HEK293 (cell line): Measurements from ENCODE around the gene SERINC3.

Source experiments
- BCL11A ChIP-seq: fragments of 450-650 bp; formaldehyde crosslinking; IDR thresholded peaks from 2 replicates; pipeline ENCODE4 v1.5.1; 2016; ENCODE audit warnings: low read depth, missing biosample characterization, missing genetic modification characterization
- BCL6B ChIP-seq: fragments of 450-650 bp; formaldehyde crosslinking; IDR thresholded peaks from 2 replicates; pipeline ENCODE4 v1.5.1; 2017; ENCODE audit warnings: missing biosample characterization, missing genetic modification characterization
- FEZF1 ChIP-seq: fragments of 450-650 bp; formaldehyde crosslinking; IDR thresholded peaks from 2 replicates; pipeline ENCODE4 v1.5.1; 2016; ENCODE audit warnings: missing biosample characterization, missing genetic modification characterization
- GLIS2 ChIP-seq: fragments of 450-650 bp; formaldehyde crosslinking; IDR thresholded peaks from 2 replicates; pipeline ENCODE4 v1.5.1; 2016; ENCODE audit warnings: missing biosample characterization, missing genetic modification characterization
- OSR2 ChIP-seq: fragments of 450-650 bp; formaldehyde crosslinking; IDR thresholded peaks from 2 replicates; pipeline ENCODE4 v1.5.1; 2016; ENCODE audit warnings: missing biosample characterization, missing genetic modification characterization
- PRDM1 ChIP-seq: fragments of 450-650 bp; formaldehyde crosslinking; IDR thresholded peaks from 2 replicates; pipeline ENCODE4; 2016; ENCODE audit warnings: missing biosample characterization, missing genetic modification characterization
- SP7 ChIP-seq: fragments of 450-650 bp; formaldehyde crosslinking; IDR thresholded peaks from 2 replicates; pipeline ENCODE4 v1.5.1; 2016; ENCODE audit warnings: missing biosample characterization, missing genetic modification characterization
- ZBTB17 ChIP-seq: fragments of 450-650 bp; formaldehyde crosslinking; IDR thresholded peaks from 2 replicates; pipeline ENCODE4 v1.5.1; 2016; ENCODE audit warnings: missing biosample characterization, missing genetic modification characterization
- ZNF157 ChIP-seq: fragments of 450-650 bp; formaldehyde crosslinking; IDR thresholded peaks from 2 replicates; pipeline ENCODE4 v1.5.1; 2016; ENCODE audit warnings: missing biosample characterization, missing genetic modification characterization
- ZNF169 ChIP-seq: fragments of 450-650 bp; formaldehyde crosslinking; IDR thresholded peaks from 2 replicates; pipeline ENCODE4 v1.5.1; 2016; ENCODE audit warnings: missing biosample characterization, missing genetic modification characterization
- ZNF221 ChIP-seq: fragments of 450-650 bp; formaldehyde crosslinking; IDR thresholded peaks from 2 replicates; pipeline ENCODE4 v1.5.1; 2017; ENCODE audit warnings: missing biosample characterization, missing genetic modification characterization, borderline replicate concordance
- ZNF266 ChIP-seq: fragments of 450-650 bp; formaldehyde crosslinking; IDR thresholded peaks from 2 replicates; pipeline ENCODE4 v1.5.1; 2016; ENCODE audit warnings: missing biosample characterization, missing genetic modification characterization, low read depth
- ZNF311 ChIP-seq: fragments of 450-650 bp; formaldehyde crosslinking; IDR thresholded peaks from 2 replicates; pipeline ENCODE4 v1.5.1; 2017; ENCODE audit warnings: missing biosample characterization, missing genetic modification characterization, borderline replicate concordance
- ZNF366 ChIP-seq: fragments of 450-650 bp; formaldehyde crosslinking; conservative IDR thresholded peaks from 2 replicates; pipeline ENCODE4 v1.5.1; 2016; ENCODE audit warnings: missing biosample characterization, missing genetic modification characterization
- ZNF37A ChIP-seq: fragments of 450-650 bp; IDR thresholded peaks from 2 replicates; pipeline ENCODE4 v1.5.1; 2018; ENCODE audit warnings: missing biosample characterization, missing genetic modification characterization
- ZNF488 ChIP-seq: fragments of 450-650 bp; formaldehyde crosslinking; IDR thresholded peaks from 2 replicates; pipeline ENCODE4 v1.5.1; 2016; ENCODE audit warnings: missing biosample characterization, missing genetic modification characterization
- ZNF544 ChIP-seq: fragments of 450-650 bp; formaldehyde crosslinking; IDR thresholded peaks from 2 replicates; pipeline ENCODE4 v1.5.0; 2017; ENCODE audit warnings: missing biosample characterization, missing genetic modification characterization
- ZNF558 ChIP-seq: fragments of 450-650 bp; formaldehyde crosslinking; IDR thresholded peaks from 2 replicates; pipeline ENCODE4 v1.5.1; 2016; ENCODE audit warnings: missing biosample characterization, missing genetic modification characterization
- ZNF664 ChIP-seq: fragments of 450-650 bp; formaldehyde crosslinking; IDR thresholded peaks from 2 replicates; pipeline ENCODE4 v1.5.1; 2016; ENCODE audit warnings: missing biosample characterization, missing genetic modification characterization
- ZNF830 ChIP-seq: fragments of 450-650 bp; IDR thresholded peaks from 2 replicates; pipeline ENCODE4 v1.5.0; 2018; ENCODE audit warnings: missing biosample characterization, missing genetic modification characterization, low read depth, mild to moderate bottlenecking, moderate library complexity
- ZSCAN16 ChIP-seq: fragments of 450-650 bp; formaldehyde crosslinking; IDR thresholded peaks from 2 replicates; pipeline ENCODE4 v1.5.1; 2016; ENCODE audit warnings: missing biosample characterization, missing genetic modification characterization
- ZSCAN23 ChIP-seq: fragments of 450-650 bp; formaldehyde crosslinking; IDR thresholded peaks from 2 replicates; pipeline ENCODE4 v1.5.1; 2016; ENCODE audit warnings: missing biosample characterization, missing genetic modification characterization
- TF ChIP-seq, protein P1 (sequence below): fragments of 450-650 bp; formaldehyde crosslinking; IDR thresholded peaks from 2 replicates; pipeline ENCODE4 v1.5.1; 2017; ENCODE audit warnings: missing biosample characterization, missing genetic modification characterization
- TF ChIP-seq, protein P2 (sequence below): IDR thresholded peaks from 2 replicates; pipeline ENCODE4 v1.6.1; 2011; ENCODE audit warnings: mild to moderate bottlenecking, low read depth, low read length, borderline replicate concordance
- TF ChIP-seq, protein P3 (sequence below): fragments of 450-650 bp; formaldehyde crosslinking; conservative IDR thresholded peaks from 2 replicates; pipeline ENCODE4 v1.5.1; 2016; ENCODE audit warnings: low read depth, missing biosample characterization, missing genetic modification characterization
- TF ChIP-seq, protein P4 (sequence below): fragments of 450-650 bp; formaldehyde crosslinking; IDR thresholded peaks from 2 replicates; pipeline ENCODE4 v1.5.1; 2016; ENCODE audit warnings: missing biosample characterization, missing genetic modification characterization

SERINC3 gene

GRCh38 chr20:44552950-44553908, 31.4 kb upstream of the SERINC3 start (continued):
- no peak for TF ChIP-seq ZNF488 (tag by site-specific recombination)
- TF ChIP-seq ZNF221 (tag by site-specific recombination): no peak
- TF ChIP-seq ZSCAN16 (tag by site-specific recombination): no peak
- TF ChIP-seq, protein P1, sequence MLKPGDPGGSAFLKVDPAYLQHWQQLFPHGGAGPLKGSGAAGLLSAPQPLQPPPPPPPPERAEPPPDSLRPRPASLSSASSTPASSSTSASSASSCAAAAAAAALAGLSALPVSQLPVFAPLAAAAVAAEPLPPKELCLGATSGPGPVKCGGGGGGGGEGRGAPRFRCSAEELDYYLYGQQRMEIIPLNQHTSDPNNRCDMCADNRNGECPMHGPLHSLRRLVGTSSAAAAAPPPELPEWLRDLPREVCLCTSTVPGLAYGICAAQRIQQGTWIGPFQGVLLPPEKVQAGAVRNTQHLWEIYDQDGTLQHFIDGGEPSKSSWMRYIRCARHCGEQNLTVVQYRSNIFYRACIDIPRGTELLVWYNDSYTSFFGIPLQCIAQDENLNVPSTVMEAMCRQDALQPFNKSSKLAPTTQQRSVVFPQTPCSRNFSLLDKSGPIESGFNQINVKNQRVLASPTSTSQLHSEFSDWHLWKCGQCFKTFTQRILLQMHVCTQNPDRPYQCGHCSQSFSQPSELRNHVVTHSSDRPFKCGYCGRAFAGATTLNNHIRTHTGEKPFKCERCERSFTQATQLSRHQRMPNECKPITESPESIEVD: peak; percentile 98
- TF ChIP-seq ZNF558: 0 out of 2 replicates have a peak, but pooled peaks have one; percentile 10
- peak; percentile 90 for TF ChIP-seq FEZF1 (tag by site-specific recombination)
- peak; percentile 81 for TF ChIP-seq OSR2 (tag by site-specific recombination)
- no peak for TF ChIP-seq ZNF266
- no peak for TF ChIP-seq ZSCAN23 (tag by site-specific recombination)
- TF ChIP-seq ZNF664 (tag by site-specific recombination): peak; percentile 42; the same call in 1 of the 2 replicates
- peak; percentile 40 for TF ChIP-seq ZNF366 (tag by site-specific recombination)
- TF ChIP-seq ZNF830 (tag by site-specific recombination): no peak
- TF ChIP-seq, protein P2, sequence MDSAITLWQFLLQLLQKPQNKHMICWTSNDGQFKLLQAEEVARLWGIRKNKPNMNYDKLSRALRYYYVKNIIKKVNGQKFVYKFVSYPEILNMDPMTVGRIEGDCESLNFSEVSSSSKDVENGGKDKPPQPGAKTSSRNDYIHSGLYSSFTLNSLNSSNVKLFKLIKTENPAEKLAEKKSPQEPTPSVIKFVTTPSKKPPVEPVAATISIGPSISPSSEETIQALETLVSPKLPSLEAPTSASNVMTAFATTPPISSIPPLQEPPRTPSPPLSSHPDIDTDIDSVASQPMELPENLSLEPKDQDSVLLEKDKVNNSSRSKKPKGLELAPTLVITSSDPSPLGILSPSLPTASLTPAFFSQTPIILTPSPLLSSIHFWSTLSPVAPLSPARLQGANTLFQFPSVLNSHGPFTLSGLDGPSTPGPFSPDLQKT: no peak
- 0 out of 2 replicates have a peak, but pooled peaks have one; percentile 20 for TF ChIP-seq BCL11A (tag by site-specific recombination)
- TF ChIP-seq, protein P3, sequence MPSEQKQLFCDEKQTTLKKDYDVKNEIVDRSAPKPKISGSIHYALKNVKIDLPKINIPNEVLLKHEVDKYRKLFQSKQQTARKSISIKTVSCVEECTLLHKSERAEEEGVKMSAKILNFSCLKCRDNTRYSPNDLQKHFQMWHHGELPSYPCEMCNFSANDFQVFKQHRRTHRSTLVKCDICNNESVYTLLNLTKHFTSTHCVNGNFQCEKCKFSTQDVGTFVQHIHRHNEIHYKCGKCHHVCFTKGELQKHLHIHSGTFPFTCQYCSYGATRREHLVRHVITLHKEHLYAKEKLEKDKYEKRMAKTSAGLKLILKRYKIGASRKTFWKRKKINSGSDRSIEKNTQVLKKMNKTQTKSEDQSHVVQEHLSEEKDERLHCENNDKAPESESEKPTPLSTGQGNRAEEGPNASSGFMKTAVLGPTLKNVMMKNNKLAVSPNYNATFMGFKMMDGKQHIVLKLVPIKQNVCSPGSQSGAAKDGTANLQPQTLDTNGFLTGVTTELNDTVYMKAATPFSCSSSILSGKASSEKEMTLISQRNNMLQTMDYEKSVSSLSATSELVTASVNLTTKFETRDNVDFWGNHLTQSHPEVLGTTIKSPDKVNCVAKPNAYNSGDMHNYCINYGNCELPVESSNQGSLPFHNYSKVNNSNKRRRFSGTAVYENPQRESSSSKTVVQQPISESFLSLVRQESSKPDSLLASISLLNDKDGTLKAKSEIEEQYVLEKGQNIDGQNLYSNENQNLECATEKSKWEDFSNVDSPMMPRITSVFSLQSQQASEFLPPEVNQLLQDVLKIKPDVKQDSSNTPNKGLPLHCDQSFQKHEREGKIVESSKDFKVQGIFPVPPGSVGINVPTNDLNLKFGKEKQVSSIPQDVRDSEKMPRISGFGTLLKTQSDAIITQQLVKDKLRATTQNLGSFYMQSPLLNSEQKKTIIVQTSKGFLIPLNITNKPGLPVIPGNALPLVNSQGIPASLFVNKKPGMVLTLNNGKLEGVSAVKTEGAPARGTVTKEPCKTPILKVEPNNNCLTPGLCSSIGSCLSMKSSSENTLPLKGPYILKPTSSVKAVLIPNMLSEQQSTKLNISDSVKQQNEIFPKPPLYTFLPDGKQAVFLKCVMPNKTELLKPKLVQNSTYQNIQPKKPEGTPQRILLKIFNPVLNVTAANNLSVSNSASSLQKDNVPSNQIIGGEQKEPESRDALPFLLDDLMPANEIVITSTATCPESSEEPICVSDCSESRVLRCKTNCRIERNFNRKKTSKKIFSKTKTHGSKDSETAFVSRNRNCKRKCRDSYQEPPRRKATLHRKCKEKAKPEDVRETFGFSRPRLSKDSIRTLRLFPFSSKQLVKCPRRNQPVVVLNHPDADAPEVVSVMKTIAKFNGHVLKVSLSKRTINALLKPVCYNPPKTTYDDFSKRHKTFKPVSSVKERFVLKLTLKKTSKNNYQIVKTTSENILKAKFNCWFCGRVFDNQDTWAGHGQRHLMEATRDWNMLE (tag by site-specific recombination): no peak
- no peak for TF ChIP-seq BCL6B (tag by site-specific recombination)
- TF ChIP-seq ZNF37A: no peak
- no peak for TF ChIP-seq ZNF157 (tag by site-specific recombination)
- TF ChIP-seq ZNF311 (tag by site-specific recombination): no peak
- TF ChIP-seq ZBTB17 (tag by site-specific recombination): peak; percentile 83
- TF ChIP-seq ZNF544 (tag by site-specific recombination): no peak
- TF ChIP-seq GLIS2 (tag by site-specific recombination): no peak
- TF ChIP-seq ZNF169 (tag by site-specific recombination): no peak
- TF ChIP-seq, protein P4, sequence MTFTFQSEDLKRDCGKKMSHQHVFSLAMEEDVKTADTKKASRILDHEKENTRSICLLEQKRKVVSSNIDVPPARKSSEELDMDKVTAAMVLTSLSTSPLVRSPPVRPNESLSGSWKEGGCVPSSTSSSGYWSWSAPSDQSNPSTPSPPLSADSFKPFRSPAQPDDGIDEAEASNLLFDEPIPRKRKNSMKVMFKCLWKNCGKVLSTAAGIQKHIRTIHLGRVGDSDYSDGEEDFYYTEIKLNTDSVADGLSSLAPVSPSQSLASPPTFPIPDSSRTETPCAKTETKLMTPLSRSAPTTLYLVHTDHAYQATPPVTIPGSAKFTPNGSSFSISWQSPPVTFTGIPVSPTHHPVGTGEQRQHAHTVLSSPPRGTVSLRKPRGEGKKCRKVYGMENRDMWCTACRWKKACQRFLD: no peak
- peak; percentile 13; the same call in 1 of the 2 replicates for TF ChIP-seq PRDM1 (tag by site-specific recombination)
- peak; percentile 89 for TF ChIP-seq SP7 (tag by site-specific recombination)
